GM12891 (cell line): ENCODE measurements around the gene ZFHX3.

Experiments
- DNase-seq: peaks from one replicate; pipeline ENCODE4 v3.0.0; 2011; ENCODE audit warnings: low spot score; ENCODE audit not compliant: insufficient read length
- FAIRE-seq: peaks from 2 replicates; lab custom pipeline; 2011; peaks lifted over from hg19 to GRCh38; lab: Jason Lieb, UNC
- PAX5 ChIP-seq: IDR thresholded peaks from 2 replicates; pipeline ENCODE4 v1.6.1; 2011; ENCODE audit warnings: low read length, moderate library complexity, mild to moderate bottlenecking; ENCODE audit not compliant: insufficient read depth, severe bottlenecking
- POLR2A ChIP-seq: IDR thresholded peaks from 2 replicates; pipeline ENCODE4 v1.6.1; 2011; ENCODE audit warnings: low read depth, low read length, control low read depth
- POLR2AphosphoS5 ChIP-seq: IDR thresholded peaks from 2 replicates; pipeline ENCODE4 v1.6.1; 2011; ENCODE audit warnings: low read depth, low read length, control low read depth
- POU2F2 ChIP-seq: IDR thresholded peaks from 2 replicates; pipeline ENCODE4 v1.6.1; 2011; ENCODE audit warnings: low read depth, mild to moderate bottlenecking, control low read depth, low read length, moderate library complexity
- SPI1 ChIP-seq: IDR thresholded peaks from 2 replicates; pipeline ENCODE4 v1.6.1; 2011; ENCODE audit warnings: low read depth, low read length, control low read depth
- TAF1 ChIP-seq: IDR thresholded peaks from 2 replicates; pipeline ENCODE4 v1.6.1; 2011; ENCODE audit warnings: low read depth, low read length, control low read depth

The ZFHX3 gene

DNA sequence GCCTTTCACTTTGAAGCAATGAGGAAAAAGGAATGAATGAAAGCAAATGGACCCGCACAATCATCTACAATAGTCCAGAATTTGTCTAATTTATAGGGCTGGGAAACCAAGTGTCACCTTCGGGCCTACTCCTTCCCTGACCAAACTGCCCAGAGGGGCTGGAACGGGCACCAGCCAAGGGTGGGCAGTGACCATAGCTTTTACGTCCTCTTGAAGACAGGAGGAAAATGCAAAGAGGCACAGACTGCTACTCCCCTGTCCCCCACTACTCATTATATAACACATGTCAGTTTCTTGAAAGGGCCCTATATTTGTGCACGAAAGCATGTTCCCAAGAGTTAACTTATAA is 122.3 kb downstream of the ZFHX3 start:
- DNase-seq, result no peak
- TF ChIP-seq PAX5 (no peak), SPI1 (no peak), TAF1 (no peak), POLR2AphosphoS5 (no peak), POLR2A (no peak), POU2F2 (no peak)
- no peak for FAIRE-seq

GRCh38 chr16:72924927-72925630 is 122.8 kb downstream of the ZFHX3 start:
- TF ChIP-seq POU2F2 (no peak), POLR2AphosphoS5 (no peak), PAX5 (no peak), SPI1 (no peak), POLR2A (no peak), TAF1 (no peak)
- FAIRE-seq, result no peak
- DNase-seq, result no peak

- FAIRE-seq (no peak), DNase-seq (no peak)
- TF ChIP-seq SPI1 (no peak), POU2F2 (no peak), PAX5 (no peak), POLR2AphosphoS5 (no peak), POLR2A (no peak), TAF1 (no peak)
These were observed 123.4 kb downstream of the ZFHX3 start for GRCh38 chr16:72924537-72924926.

GRCh38 chr16:72923757-72924156 is 124.2 kb downstream of the ZFHX3 start:
- TF ChIP-seq POLR2A (no peak), POLR2AphosphoS5 (no peak), POU2F2 (no peak), TAF1 (no peak), PAX5 (no peak), SPI1 (no peak)
- DNase-seq, result no peak
- FAIRE-seq, result no peak

DNA sequence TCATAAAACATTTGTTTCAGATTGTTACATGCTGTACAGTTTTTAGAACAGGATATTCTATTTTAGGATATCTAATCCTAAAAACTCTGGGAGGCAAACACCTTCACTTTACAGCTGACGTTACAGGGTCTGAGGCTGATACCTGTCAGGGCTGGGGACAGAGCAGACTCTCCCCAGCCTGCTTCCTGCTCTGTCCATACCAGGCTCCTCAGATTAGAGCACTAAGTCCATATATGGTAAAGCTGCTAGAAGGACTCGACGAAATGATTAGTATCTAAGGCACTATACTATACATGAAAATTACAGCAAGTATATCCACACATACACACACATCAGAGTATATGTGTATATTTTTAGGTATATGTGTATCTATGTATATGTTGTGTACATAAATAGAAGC is 125.2 kb downstream of the ZFHX3 start:
- no peak for FAIRE-seq
- TF ChIP-seq TAF1 (no peak), POLR2AphosphoS5 (no peak), PAX5 (no peak), POLR2A (no peak), POU2F2 (no peak), SPI1 (no peak)

DNA sequence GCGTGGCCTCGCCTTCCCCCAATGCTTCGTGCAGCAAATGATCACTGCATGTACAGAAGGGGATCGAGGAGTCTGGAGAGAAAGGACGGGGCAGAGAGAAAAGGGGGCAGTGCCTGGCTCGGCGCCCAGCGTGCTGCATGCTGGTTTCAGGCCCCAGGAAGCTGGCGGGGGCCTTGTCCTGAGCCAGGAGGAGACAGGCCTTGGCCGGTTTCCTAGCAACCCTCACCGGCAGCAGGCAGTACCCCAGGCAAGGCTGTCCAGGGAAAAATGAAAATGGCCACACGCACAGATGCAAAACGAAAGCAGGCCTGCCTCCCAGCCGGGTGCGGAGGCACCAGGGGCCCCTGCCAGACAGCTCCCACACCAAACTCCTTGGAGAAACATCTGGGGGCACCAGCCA is 126.3 kb downstream of the ZFHX3 start:
- DNase-seq (no peak), FAIRE-seq (no peak)

More for the DNA sequence above, 125.2 kb downstream of the ZFHX3 start:
- no peak for DNase-seq

GRCh38 chr16:72921106-72921505 is 126.8 kb downstream of the ZFHX3 start:
- FAIRE-seq (no peak), DNase-seq (no peak)
- TF ChIP-seq SPI1 (no peak), TAF1 (no peak)

More for the DNA sequence above, 126.3 kb downstream of the ZFHX3 start:
- TF ChIP-seq POLR2A (no peak), PAX5 (no peak), POLR2AphosphoS5 (no peak), SPI1 (no peak), POU2F2 (no peak), TAF1 (no peak)

- FAIRE-seq, result no peak
- no peak for DNase-seq
- TF ChIP-seq POLR2AphosphoS5, result no peak
- no peak for TF ChIP-seq PAX5
- TF ChIP-seq POLR2A, result no peak
- TF ChIP-seq TAF1, result no peak
- TF ChIP-seq POU2F2, result no peak
- no peak for TF ChIP-seq SPI1
These were observed 130.9 kb downstream of the ZFHX3 start for GRCh38 chr16:72917051-72917450.

DNA sequence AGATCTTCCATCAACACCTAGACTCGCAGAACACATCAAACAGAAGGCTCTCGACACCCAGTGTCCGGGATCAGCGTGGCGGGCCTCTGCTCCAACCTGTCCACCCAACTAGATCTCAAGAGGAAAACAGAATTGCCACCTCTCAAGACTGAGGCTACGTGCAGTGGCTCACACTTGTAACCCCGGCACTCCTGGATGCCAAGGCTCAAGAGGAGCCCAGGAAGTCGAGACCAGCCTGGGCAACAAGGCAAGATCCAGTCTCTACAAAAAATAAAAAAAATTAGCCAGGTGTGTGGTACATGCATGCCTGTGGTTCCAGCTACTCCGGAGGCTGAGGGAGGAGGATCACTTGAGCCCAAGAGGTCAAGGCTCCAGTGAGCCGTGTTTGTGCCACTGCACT is 132.6 kb downstream of the ZFHX3 start:
- TF ChIP-seq TAF1 (no peak), SPI1 (no peak), PAX5 (no peak), POLR2A (no peak), POU2F2 (no peak), POLR2AphosphoS5 (no peak)
- DNase-seq (no peak), FAIRE-seq (no peak)

DNA sequence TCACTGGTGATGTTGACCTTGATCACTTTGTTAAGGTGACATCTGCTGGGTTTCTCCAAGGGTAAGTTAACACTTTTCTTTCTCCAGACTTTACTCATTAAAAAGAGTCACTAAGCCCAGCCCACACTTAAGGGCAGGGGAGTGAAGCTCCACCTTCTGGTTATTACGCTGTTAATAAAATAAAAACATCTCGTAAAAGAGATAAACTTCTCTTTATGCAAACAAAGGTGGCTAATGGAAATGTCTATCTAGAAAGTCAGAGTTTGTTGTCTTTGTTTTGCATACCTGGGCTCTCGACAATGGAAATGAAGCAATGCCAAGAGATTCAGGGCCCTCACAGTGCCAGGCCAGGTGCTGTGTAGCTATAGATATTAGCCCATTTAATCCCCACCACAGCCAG is 134.4 kb downstream of the ZFHX3 start:
- DNase-seq (no peak), FAIRE-seq (no peak)

GRCh38 chr16:72911971-72912370 is 136.0 kb downstream of the ZFHX3 start:
- DNase-seq, result no peak
- FAIRE-seq, result no peak
- TF ChIP-seq PAX5 (no peak), POLR2A (no peak), SPI1 (no peak), POLR2AphosphoS5 (no peak), POU2F2 (no peak), TAF1 (no peak)

More for the DNA sequence above, 134.4 kb downstream of the ZFHX3 start:
- TF ChIP-seq TAF1 (no peak), POU2F2 (no peak), SPI1 (no peak), POLR2AphosphoS5 (no peak), PAX5 (no peak), POLR2A (no peak)
